ENCODE data around the gene NIPAL3.

Gene NIPAL3

GRCh38 chr1:24506691-24507381 is 91.2 kb downstream of the NIPAL3 start:
- H3F3A ChIP-seq (ENCODE audit: insufficient read depth): peaks cover 20% of the 10 kb centered on the region
- no peaks in the 10 kb centered on the region for H3K9me3 ChIP-seq (ENCODE audit: insufficient read depth, low read length)
- no peak overlapping the region for H3K9ac ChIP-seq (ENCODE audit: low read length)
- H4K20me1 ChIP-seq (ENCODE audit: low read depth, low read length): no peaks in the 10 kb centered on the region
- no peaks in the 10 kb centered on the region for H3K79me2 ChIP-seq (ENCODE audit: insufficient read depth, low read length)
- H3K27ac ChIP-seq (ENCODE audit: low read depth, low read length): no peak overlapping the region
- H3K36me3 ChIP-seq (ENCODE audit: low read length): no peaks in the 10 kb centered on the region
- H3K9me2 ChIP-seq (replicated peaks; ENCODE audit: insufficient read depth, low read length): no peaks in the 10 kb centered on the region
- H3K4me2 ChIP-seq (ENCODE audit: low read depth, low read length, poor library complexity, severe bottlenecking): peak overlapping the region; percentile 45
- no peak overlapping the region for H2AFZ ChIP-seq (ENCODE audit: low read depth, low read length, severe bottlenecking)
- no peak overlapping the region for H3K4me3 ChIP-seq (ENCODE audit: insufficient read depth, low read length, poor library complexity, severe bottlenecking)
- H3K27me3 ChIP-seq (ENCODE audit: low read length): no peaks in the 10 kb centered on the region
- no peak for TF ChIP-seq EZH2phosphoT487 (conservative IDR thresholded peaks at IDR 0.05; ENCODE audit: low read length)
- no peak for TF ChIP-seq CTCF (IDR thresholded peaks at IDR 0.05; ENCODE audit: insufficient read depth, low read length, poor library complexity, severe bottlenecking)

GRCh38 chr1:24507405-24507804 is 91.8 kb downstream of the NIPAL3 start:
- no peak for TF ChIP-seq EZH2phosphoT487 (conservative IDR thresholded peaks at IDR 0.05; ENCODE audit: low read length)
- no peak for TF ChIP-seq CTCF (IDR thresholded peaks at IDR 0.05; ENCODE audit: insufficient read depth, low read length, poor library complexity, severe bottlenecking)
- no peaks in the 10 kb centered on the region for H3K36me3 ChIP-seq (ENCODE audit: low read length)
- no peaks in the 10 kb centered on the region for H3K9me2 ChIP-seq (replicated peaks; ENCODE audit: insufficient read depth, low read length)
- H3F3A ChIP-seq (ENCODE audit: insufficient read depth): peaks cover 14% of the 10 kb centered on the region; the same call in 1 of the 2 replicates
- no peaks in the 10 kb centered on the region for H3K9me3 ChIP-seq (ENCODE audit: insufficient read depth, low read length)
- H3K4me2 ChIP-seq (ENCODE audit: low read depth, low read length, poor library complexity, severe bottlenecking): no peak overlapping the region
- H2AFZ ChIP-seq (ENCODE audit: low read depth, low read length, severe bottlenecking): no peak overlapping the region
- no peak overlapping the region for H3K9ac ChIP-seq (ENCODE audit: low read length)
- H3K79me2 ChIP-seq (ENCODE audit: insufficient read depth, low read length): no peaks in the 10 kb centered on the region
- H4K20me1 ChIP-seq (ENCODE audit: low read depth, low read length): no peaks in the 10 kb centered on the region
- no peak overlapping the region for H3K4me3 ChIP-seq (ENCODE audit: insufficient read depth, low read length, poor library complexity, severe bottlenecking)
- H3K27ac ChIP-seq (ENCODE audit: low read depth, low read length): no peak overlapping the region
- no peaks in the 10 kb centered on the region for H3K27me3 ChIP-seq (ENCODE audit: low read length)

GRCh38 chr1:24508911-24509310 is 93.3 kb downstream of the NIPAL3 start:
- no peak overlapping the region for H3K9ac ChIP-seq (ENCODE audit: low read length)
- peaks cover 10% of the 10 kb centered on the region; the same call in 1 of the 2 replicates for H3F3A ChIP-seq (ENCODE audit: insufficient read depth)
- H3K9me2 ChIP-seq (replicated peaks; ENCODE audit: insufficient read depth, low read length): no peaks in the 10 kb centered on the region
- H3K9me3 ChIP-seq (ENCODE audit: insufficient read depth, low read length): no peaks in the 10 kb centered on the region
- H2AFZ ChIP-seq (ENCODE audit: low read depth, low read length, severe bottlenecking): no peak overlapping the region
- TF ChIP-seq CTCF (IDR thresholded peaks at IDR 0.05; ENCODE audit: insufficient read depth, low read length, poor library complexity, severe bottlenecking) (no peak), EZH2phosphoT487 (conservative IDR thresholded peaks at IDR 0.05; ENCODE audit: low read length) (no peak)
- H3K27me3 ChIP-seq (ENCODE audit: low read length): no peaks in the 10 kb centered on the region
- H3K36me3 ChIP-seq (ENCODE audit: low read length): no peaks in the 10 kb centered on the region
- H3K79me2 ChIP-seq (ENCODE audit: insufficient read depth, low read length): no peaks in the 10 kb centered on the region
- no peak overlapping the region for H3K27ac ChIP-seq (ENCODE audit: low read depth, low read length)
- no peak overlapping the region for H3K4me2 ChIP-seq (ENCODE audit: low read depth, low read length, poor library complexity, severe bottlenecking)
- no peak overlapping the region for H3K4me3 ChIP-seq (ENCODE audit: insufficient read depth, low read length, poor library complexity, severe bottlenecking)
- no peaks in the 10 kb centered on the region for H4K20me1 ChIP-seq (ENCODE audit: low read depth, low read length)

Data from SU-DHL-6 (cell line).